Vagina (tissue), 2 donors: ENCODE measurements around the gene CAPN15.

Experiments used
- CTCF ChIP-seq, 3 experiments: fragments of 450-650 bp in 2 of 3; fragments of 200-600 bp in 1 of 3; sonication (generic) in 1 of 3; IDR thresholded peaks; one replicate each; pipeline ENCODE4 v1.5.1; 2017 to 2019; ENCODE audit warnings: antibody characterized with exemption in 3 of 3, mild to moderate bottlenecking in 2 of 3, moderate library complexity in 2 of 3
- POLR2A ChIP-seq, 2 donors: fragments of 450-650 bp; IDR thresholded peaks; one replicate each; pipeline ENCODE4 v1.6.1; 2017; ENCODE audit warnings: antibody characterized with exemption in 2 of 2, mild to moderate bottlenecking in 2 of 2, moderate library complexity in 2 of 2
- POLR2AphosphoS5 ChIP-seq, 2 donors: sonication (generic); formaldehyde crosslinking; IDR thresholded peaks; one replicate each; pipeline ENCODE4 v1.9.0; 2017; ENCODE audit warnings: antibody characterized with exemption in 2 of 2, mild to moderate bottlenecking in 2 of 2, low read depth in 1 of 2; ENCODE audit not compliant: insufficient read depth in 1 of 2

- TF ChIP-seq CTCF (IDR thresholded peaks at IDR 0.05) (no peak), POLR2A (IDR thresholded peaks at IDR 0.05) (no peak), POLR2AphosphoS5 (IDR thresholded peaks at IDR 0.05; ENCODE audit: insufficient read depth in 1 of 2, low read depth in 1 of 2) (no peak)
Observed at GRCh38 chr16:499924-500323, 27.6 kb upstream of the CAPN15 start.
